ENCODE measurements around the gene ARHGEF26.

The ARHGEF26 gene

DNA sequence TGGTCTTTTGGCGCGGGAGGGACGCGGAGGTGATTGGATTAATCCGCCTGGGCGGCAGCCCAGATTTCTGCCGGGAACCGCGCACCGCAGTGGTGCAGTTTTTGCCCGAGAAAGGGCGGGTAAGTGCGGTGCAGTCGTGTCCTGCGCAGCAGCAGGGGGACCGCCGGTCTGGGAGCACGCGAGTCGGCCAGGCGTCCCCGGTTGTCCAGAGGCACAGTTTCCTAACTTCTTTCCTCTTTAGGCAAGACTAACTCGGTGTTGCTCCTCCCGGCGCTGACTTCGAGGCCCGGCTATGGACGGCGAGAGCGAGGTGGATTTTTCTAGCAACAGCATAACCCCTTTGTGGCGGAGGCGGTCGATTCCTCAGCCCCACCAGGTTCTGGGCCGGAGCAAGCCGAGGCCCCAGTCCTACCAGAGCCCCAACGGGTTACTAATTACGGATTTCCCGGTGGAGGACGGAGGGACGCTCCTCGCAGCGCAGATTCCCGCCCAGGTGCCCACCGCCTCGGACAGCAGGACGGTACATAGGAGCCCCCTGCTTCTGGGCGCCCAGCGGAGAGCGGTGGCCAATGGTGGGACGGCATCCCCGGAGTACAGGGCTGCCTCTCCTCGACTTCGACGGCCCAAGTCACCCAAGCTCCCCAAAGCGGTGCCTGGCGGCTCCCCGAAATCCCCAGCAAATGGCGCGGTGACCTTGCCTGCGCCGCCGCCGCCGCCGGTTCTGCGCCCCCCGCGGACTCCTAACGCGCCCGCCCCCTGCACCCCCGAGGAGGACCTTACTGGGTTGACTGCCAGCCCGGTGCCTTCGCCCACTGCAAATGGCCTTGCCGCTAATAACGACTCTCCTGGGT lies 736 bp downstream of the ARHGEF26 start:
- peak; percentile 16 for DNase-seq

DNA sequence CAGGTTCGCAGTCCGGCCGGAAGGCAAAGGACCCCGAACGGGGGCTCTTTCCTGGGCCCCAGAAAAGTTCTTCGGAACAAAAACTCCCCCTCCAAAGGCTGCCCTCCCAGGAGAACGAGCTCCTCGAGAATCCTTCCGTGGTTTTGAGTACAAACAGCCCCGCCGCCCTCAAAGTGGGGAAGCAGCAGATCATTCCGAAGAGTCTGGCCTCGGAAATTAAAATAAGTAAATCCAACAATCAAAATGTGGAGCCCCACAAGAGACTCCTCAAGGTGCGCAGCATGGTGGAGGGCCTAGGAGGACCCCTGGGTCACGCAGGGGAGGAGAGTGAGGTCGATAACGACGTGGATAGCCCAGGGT lies 1.3 kb downstream of the ARHGEF26 start:
- DNase-seq: no peak

DNA sequence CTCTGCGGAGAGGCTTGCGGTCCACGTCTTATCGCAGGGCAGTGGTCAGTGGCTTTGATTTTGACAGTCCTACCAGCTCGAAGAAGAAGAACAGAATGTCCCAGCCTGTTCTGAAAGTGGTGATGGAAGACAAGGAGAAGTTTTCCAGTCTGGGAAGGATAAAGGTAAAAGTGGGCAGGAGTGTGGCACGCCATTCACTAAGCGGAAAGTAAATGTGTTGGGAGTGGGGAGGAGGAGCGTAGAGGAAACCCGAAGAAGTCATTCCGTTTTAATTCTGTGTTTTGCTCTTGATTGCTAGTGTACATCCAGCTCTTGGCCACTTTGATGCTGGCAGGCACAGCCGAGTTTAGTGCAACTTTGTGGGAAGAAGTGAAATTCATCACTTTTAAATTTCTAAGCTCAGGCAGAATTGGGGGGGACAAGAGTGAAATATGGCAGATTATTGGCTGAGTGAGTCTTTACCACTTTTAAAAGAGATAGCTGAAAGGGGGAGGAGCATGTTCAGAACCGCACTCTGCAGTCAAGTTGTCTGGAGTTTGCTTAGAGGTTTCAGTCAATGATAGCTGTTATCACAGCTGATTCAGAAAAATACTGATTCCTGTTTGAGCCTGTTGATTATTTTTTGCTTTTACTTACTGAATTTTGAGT lies 1.8 kb downstream of the ARHGEF26 start:
- DNase-seq: no peak

DNA sequence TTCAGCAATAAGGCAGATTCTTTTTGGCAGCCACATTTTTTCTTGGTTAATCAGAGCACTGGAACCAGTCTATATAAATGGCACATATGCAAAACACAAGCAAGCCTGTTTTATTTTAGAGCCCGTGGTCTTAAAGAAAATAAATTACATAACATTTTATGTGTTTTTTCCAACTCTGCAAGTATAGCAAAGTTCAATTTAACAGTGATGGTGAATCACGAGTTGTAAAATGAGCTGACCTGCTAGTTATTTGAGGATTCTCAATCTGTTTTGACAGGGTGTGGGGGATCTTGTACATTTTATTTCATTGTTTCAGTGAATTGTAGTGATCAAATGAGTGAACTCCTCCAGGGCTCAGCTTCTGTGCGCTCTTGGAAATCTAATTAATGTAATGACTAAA lies 2.7 kb downstream of the ARHGEF26 start:
- no peak for DNase-seq

DNA sequence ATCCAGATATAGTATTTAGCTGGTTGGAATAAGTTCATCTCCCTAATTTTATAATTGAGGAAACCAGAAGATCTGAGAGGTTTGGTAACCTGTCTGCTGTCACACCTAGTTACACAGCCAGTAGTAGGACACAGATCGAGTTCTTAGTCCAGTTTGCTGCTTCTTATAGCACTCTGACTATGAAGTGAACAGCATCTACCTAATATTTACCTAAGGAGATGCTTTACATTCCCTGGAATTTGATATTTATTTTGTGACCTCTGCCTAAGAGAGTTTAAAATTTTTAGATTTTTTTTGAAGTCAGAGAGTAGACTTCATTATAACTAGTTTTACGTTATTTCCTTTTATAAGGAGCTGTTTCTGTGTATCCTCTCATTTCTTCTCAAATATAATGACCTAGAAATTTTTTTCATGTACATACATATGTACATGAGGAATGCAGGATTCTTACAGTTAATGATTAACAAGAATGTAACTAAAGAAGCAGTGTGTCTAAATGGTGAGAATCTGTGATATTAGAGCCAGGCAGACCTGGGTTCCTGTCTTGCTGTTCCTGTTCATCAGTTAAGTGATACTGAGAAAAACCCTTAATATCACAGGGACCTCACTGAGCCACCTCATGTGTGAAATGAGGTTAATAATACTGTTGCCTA lies 4.3 kb downstream of the ARHGEF26 start:
- no peak for DNase-seq

- no peak for DNase-seq
These were observed 5.5 kb downstream of the ARHGEF26 start for GRCh38 chr3:154126651-154127050.

DNA sequence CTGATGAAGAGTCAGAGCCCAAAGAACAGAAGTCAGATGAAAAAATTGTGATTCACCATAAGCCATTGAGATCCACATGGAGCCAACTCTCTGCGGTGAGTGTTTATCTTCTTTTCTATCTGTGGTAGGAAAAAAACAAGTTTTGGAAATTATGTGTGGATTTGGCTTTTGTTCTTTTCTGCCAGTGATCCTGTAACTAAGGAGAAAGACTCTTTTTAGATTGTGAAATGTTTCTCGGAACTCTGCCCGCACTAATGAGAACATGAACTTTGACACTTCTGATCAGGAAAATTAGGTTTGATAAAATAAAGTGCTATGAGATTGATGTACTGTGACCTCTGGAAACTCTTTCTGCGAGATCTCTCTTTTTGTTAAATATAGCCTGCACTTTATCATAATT lies 8.4 kb downstream of the ARHGEF26 start:
- DNase-seq: no peak

DNA sequence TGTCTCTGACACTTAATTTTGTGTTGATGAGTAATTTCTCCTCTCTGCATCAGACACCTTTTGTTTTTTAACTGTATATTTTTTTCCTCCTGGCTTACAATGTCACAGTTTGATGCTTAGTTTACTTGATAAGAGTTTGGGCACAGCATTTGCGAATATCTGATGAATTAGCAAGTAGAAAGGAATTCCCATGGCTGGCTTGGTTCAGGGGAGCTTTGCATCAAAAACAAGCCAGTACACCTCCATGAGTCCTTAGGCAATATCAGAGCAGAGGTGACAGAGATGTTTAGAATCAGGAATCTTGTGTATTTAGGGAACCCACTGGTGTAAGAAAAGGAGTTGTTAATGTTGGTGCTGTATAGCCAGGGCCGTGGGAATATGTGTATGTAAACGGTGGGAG lies 9.3 kb downstream of the ARHGEF26 start:
- DNase-seq: no peak

DNA sequence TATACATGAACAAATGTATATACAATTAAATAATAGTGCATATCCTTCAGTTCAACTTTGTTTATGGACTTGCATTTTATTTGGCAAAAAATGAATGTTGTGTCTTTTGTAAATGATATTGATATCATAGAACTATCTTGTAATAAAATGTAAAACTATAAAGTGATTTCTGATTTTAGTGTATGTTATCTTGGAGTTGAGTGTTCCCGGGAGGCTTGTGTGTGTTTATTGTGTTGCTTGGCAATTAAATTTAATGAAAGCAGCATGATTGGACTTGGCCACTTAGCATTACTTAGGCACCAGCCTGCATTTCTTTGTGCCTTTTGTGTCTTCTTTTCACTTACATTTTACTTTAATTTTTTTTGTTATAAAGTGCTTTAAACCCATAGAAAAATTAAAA lies 10.6 kb downstream of the ARHGEF26 start:
- no peak for DNase-seq

DNA sequence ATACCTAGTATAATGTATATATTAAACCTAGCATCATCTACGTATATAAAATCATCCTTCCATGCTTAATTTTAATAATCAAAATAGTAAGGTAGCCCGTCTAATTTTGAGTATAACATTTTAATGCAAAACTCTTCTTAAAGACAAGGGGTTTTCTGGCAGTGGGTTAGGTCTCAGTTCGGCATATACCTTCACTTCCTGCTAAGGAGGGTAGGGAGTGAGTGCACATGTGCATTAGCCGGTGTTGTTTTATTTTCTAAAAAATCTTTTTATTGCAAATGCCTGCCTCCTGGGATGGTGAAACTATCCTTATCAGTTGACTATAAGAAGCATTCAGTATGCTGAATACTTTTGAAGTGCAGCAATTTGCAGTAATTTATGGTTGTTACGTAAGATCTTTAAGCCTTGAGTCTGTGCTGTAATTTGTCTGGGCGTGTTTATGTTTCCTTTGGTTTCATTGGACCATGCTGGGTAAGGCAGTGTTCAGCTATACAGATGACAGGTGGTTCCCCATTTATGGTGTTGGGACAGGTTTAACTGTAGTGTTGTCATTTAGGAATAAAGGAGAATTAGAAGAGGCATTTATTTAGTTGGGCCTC lies 11.7 kb downstream of the ARHGEF26 start:
- DNase-seq: no peak

- no peak for DNase-seq
These were observed 14.5 kb downstream of the ARHGEF26 start for GRCh38 chr3:154135511-154136173.

DNA sequence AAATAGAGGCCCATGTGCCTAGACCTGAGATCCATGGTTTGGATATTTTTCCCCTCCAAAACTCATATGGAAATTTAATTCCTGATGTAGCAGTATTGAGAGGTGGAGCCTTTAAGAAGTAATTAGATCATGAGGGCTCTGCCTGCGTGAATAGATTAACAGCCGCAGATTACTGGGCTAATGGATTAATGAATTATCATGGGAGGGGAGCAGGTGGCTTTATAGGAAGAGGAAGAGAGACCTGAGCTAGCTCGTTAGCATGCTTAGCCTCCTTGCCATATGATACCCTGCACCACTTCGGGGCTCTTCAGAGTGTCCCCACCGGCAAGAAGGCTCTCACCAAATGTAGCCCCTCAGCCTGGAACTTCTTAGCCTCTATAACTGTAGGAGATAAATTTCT lies 15.8 kb downstream of the ARHGEF26 start:
- no peak for DNase-seq

DNA sequence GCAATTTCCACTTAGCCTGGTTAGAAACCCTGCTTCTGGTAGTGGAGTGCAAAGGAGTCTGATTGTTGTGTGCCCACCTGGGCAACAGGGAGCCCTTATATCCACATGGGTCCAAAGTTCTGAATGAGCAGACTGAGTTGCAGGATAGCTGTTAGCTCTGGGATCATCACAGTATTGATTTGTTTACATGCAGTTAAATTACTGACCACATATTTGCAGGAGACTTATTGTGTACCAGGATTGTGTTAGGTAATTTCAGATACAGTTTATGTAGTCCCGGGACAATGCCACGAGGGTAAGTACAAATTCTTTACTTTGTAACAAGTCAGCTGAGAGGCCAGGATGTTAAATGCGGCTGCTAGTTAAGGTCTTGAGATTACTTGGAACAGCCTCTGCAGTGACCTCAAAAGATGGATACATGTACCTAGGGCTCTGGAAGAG lies 18.8 kb downstream of the ARHGEF26 start:
- no peak for DNase-seq

DNA sequence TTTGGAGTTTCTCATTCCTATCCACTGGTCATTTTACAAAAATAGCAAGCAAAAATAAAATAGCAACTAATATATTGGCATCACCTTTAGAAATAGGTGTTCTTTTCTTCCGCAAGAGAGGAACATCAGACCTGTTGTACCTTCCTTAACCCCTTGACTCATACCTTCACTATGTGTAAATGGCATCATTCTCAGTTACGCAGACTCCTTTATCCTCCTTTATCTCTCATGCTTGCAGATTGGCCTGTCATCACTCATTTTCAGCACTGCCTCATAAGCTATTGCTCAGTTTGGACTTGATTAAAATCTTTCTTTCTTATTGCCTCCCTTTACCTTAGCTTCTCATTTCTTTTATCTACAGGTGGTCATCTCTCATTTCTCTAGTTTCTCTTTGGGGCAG lies 21.4 kb downstream of the ARHGEF26 start:
- no peak for DNase-seq

GRCh38 chr3:154143873-154144272 lies 22.7 kb downstream of the ARHGEF26 start:
- DNase-seq: no peak

DNA sequence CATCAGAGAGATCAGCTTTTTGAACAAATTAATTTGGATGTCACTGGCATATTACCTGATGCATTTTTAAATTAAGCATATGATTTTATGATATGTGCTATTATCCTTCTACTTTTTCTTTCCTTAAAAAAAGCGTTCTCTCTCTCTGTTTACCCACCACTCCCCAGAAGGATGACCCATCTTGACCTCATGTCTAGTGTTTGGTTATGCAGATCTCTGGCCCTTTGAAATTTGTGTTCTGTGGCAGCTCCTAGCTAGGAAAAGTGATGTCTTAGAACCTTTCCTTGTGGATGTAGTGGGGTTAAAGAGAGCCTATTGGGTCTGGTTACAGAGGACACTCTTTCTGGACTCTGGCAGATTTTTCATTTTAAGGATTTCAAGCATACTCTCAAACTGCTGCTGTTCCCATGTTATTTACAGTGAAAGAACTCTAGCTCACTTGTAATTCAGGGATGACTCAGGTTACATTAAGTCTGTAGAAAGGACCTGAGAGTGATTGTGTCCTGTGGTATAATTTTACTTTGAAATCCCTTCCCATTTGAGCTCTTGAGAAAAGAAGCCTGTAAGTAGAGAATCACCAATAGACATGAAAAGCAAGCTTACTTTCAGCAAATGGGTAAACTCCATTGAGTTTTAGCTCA lies 23.8 kb downstream of the ARHGEF26 start:
- no peak for DNase-seq

GRCh38 chr3:154148541-154148940 lies 27.4 kb downstream of the ARHGEF26 start:
- no peak for DNase-seq

DNA sequence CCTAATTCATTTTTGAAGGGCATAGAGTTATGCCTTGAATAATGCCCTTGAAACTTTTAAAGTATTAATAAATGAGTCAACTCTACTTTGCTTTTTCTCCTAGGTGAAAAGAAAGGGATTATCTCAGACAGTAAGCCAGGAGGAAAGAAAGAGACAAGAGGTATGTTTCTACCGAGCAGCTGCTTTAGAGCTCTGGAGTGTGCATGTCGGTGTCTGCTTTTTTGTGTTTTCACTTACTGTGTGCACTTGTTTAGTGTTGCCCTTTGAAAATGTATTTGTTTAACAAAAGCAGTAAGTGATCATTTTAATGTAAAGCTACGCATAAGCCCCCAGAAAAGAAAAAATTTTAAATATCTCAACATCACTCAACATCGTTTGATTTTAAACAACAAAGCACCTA lies 28.1 kb downstream of the ARHGEF26 start:
- no peak for DNase-seq

DNA sequence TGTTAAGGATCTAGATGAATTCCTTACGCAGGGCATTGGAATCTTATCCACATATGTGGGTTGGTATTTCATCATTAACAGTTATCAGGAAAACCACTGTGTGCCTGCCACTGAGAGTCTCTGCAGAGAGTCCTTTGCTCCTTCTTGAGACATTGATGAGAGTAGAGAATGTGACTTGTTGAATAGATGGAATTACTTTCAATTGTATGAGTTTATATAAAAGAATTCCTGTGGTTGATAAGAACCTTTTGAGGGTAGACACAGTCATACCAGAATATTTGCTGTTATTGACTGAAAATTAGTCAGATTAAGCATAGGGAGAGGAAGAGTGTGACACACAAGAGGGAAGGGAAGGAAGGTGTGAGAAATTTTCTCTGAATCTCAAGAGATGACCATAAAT lies 30.8 kb downstream of the ARHGEF26 start:
- DNase-seq: no peak

- no peak for DNase-seq
These were observed 31.6 kb downstream of the ARHGEF26 start for GRCh38 chr3:154152741-154153140.

DNA sequence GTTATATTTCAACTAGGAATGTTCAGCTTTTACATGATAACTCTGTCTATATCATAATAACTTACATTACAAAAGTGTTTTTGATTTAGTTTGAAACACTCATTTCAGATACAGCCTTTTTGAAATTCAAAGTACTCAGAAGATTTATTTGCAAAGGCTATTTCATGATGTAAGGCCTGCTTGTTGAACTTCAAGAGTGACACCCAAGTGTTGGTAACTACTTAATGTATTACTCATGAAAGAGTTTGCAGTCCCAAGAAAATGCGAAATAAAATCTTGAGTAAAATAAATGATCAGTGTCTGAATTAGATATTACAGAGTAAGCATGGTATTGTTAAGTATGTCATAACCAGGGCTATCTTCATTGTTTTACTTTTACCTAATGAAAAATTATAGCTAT lies 35.3 kb downstream of the ARHGEF26 start:
- DNase-seq: no peak

GRCh38 chr3:154161806-154162205 lies 40.6 kb downstream of the ARHGEF26 start:
- no peak for DNase-seq

DNA sequence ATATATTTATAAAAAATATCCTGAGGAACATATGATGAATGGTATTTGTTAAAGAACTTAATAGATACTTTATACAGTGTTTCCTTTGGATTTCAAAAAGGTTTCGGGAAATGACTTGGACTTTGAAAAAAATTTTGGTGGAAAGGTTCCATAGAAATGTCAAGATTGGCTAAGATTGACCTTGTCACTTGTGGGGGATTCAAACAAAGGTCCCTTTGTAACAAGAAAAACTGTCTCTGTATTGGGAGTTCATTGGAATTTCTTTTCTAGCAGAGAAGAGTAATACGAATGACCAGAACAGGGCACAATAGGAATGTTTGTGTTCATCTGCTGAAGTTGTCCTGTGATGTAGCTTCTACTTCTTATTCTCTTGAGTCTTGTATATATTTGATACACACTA lies 43.2 kb downstream of the ARHGEF26 start:
- no peak for DNase-seq
